ENCODE data around the gene RXRA. TPM values are rescaled to one million over a fixed set of nuclear protein-coding genes. Genes with fewer than 3 reads are reported as not detected.

Gene RXRA
- polyA plus RNA-seq, 1 donor from 2014 or later, result 2.7 TPM

DNA sequence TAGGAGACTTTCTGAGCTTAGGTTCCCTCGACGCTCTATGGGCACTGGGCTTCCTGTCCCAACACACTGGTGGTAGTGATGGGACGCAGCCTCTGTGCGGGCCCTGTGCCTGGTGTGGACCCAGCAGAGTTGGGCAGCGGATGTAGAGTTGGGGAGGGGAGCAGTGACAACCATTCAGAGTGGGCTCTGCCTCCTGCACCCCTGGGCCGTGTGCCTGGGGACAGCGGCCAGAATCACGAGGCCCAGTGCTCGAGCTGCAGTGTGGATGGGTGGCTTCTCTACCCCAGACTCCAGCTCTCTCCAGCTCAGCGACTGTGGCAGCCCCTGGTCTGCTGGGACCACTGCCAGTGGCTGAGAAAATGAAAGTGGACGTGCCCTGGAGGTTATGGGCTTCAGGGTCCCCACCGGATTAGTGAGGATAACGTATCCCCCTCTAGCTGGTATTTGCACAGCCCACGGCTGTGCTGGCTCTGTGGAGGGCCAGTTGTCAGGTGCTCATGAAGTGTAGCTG is 18.6 kb downstream of the RXRA start:
- H4K20me1 ChIP-seq (ENCODE audit: insufficient read depth), result no peaks in the 10 kb centered on the region
- no peak for TF ChIP-seq MXI1 (conservative IDR thresholded peaks at IDR 0.05; ENCODE audit: poor library complexity, severe bottlenecking)
- no peak overlapping the region for H2AFZ ChIP-seq (ENCODE audit: low read depth, low read length)
- no peak overlapping the region for H3K4me2 ChIP-seq (ENCODE audit: low read length)
- H3K27ac ChIP-seq (ENCODE audit: low read length), result no peak overlapping the region
- no peak overlapping the region for H3K4me3 ChIP-seq (ENCODE audit: low read length)
- H3K79me2 ChIP-seq (replicated peaks; ENCODE audit: insufficient read depth, low read length), result peaks cover 3% of the 10 kb centered on the region
- H3F3A ChIP-seq (ENCODE audit: insufficient read depth, low read length, poor library complexity, severe bottlenecking), result no peaks in the 10 kb centered on the region
- no peaks in the 10 kb centered on the region for H3K27me3 ChIP-seq (ENCODE audit: insufficient read depth, low read depth, low read length)
- H3K9ac ChIP-seq (ENCODE audit: low read length), result no peak overlapping the region
- no peaks in the 10 kb centered on the region for H3K9me3 ChIP-seq (ENCODE audit: low read length)
- no peaks in the 10 kb centered on the region for H3K36me3 ChIP-seq (ENCODE audit: insufficient read depth, low read length)
- no peaks in the 10 kb centered on the region for H3K9me2 ChIP-seq (ENCODE audit: insufficient read depth, low read length)

DNA sequence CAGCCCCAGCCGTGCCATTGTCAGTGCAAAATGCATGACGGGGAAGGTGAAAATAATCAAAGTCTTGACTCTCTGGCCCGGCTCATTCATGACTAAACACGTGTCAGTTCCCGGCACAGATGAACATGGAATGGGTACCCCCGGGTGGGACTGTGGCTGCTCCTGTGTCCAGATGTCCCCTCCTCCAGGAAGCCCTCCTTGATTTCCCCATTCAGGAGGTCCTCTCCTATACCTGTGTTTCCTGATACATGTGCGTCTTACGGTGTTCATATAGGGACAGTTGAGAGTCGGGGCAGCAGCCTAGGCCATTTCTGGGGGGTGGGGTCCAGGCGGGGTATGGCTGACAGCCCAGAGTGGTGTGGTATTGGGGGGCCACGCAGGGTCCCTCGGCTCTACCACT is 19.5 kb downstream of the RXRA start:
- no peak for TF ChIP-seq POLR2AphosphoS5 (IDR thresholded peaks at IDR 0.05)
- TF ChIP-seq, protein P1, sequence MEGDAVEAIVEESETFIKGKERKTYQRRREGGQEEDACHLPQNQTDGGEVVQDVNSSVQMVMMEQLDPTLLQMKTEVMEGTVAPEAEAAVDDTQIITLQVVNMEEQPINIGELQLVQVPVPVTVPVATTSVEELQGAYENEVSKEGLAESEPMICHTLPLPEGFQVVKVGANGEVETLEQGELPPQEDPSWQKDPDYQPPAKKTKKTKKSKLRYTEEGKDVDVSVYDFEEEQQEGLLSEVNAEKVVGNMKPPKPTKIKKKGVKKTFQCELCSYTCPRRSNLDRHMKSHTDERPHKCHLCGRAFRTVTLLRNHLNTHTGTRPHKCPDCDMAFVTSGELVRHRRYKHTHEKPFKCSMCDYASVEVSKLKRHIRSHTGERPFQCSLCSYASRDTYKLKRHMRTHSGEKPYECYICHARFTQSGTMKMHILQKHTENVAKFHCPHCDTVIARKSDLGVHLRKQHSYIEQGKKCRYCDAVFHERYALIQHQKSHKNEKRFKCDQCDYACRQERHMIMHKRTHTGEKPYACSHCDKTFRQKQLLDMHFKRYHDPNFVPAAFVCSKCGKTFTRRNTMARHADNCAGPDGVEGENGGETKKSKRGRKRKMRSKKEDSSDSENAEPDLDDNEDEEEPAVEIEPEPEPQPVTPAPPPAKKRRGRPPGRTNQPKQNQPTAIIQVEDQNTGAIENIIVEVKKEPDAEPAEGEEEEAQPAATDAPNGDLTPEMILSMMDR (IDR thresholded peaks at IDR 0.05; ENCODE audit: poor library complexity, severe bottlenecking), result no peak
- no peak for TF ChIP-seq MXI1 (conservative IDR thresholded peaks at IDR 0.05; ENCODE audit: poor library complexity, severe bottlenecking)
- no peak for TF ChIP-seq RAD21 (conservative IDR thresholded peaks at IDR 0.05)
- no peak for TF ChIP-seq TAF1 (IDR thresholded peaks at IDR 0.05; ENCODE audit: low read depth)
- TF ChIP-seq EP300 (conservative IDR thresholded peaks at IDR 0.05; ENCODE audit: poor library complexity, severe bottlenecking), result no peak
- TF ChIP-seq, protein P2, sequence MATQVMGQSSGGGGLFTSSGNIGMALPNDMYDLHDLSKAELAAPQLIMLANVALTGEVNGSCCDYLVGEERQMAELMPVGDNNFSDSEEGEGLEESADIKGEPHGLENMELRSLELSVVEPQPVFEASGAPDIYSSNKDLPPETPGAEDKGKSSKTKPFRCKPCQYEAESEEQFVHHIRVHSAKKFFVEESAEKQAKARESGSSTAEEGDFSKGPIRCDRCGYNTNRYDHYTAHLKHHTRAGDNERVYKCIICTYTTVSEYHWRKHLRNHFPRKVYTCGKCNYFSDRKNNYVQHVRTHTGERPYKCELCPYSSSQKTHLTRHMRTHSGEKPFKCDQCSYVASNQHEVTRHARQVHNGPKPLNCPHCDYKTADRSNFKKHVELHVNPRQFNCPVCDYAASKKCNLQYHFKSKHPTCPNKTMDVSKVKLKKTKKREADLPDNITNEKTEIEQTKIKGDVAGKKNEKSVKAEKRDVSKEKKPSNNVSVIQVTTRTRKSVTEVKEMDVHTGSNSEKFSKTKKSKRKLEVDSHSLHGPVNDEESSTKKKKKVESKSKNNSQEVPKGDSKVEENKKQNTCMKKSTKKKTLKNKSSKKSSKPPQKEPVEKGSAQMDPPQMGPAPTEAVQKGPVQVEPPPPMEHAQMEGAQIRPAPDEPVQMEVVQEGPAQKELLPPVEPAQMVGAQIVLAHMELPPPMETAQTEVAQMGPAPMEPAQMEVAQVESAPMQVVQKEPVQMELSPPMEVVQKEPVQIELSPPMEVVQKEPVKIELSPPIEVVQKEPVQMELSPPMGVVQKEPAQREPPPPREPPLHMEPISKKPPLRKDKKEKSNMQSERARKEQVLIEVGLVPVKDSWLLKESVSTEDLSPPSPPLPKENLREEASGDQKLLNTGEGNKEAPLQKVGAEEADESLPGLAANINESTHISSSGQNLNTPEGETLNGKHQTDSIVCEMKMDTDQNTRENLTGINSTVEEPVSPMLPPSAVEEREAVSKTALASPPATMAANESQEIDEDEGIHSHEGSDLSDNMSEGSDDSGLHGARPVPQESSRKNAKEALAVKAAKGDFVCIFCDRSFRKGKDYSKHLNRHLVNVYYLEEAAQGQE (IDR thresholded peaks at IDR 0.05; ENCODE audit: borderline replicate concordance), result no peak
- no peak for TF ChIP-seq SMC3 (conservative IDR thresholded peaks at IDR 0.05; ENCODE audit: poor library complexity)
- no peak for TF ChIP-seq EZH2 (IDR thresholded peaks at IDR 0.05; ENCODE audit: borderline replicate concordance, insufficient read depth, low read length, poor library complexity, severe bottlenecking)
- no peak overlapping the region for H3K9ac ChIP-seq (ENCODE audit: low read length)
- no peaks in the 10 kb centered on the region for H3K9me2 ChIP-seq (ENCODE audit: insufficient read depth, low read length)
- no peak overlapping the region for H2AFZ ChIP-seq (ENCODE audit: low read depth, low read length)
- H4K20me1 ChIP-seq (ENCODE audit: insufficient read depth), result no peaks in the 10 kb centered on the region
- H3K27me3 ChIP-seq (ENCODE audit: insufficient read depth, low read depth, low read length), result no peaks in the 10 kb centered on the region
- no peak overlapping the region for H3K27ac ChIP-seq (ENCODE audit: low read length)
- no peak overlapping the region for H3K4me2 ChIP-seq (ENCODE audit: low read length)
- no peaks in the 10 kb centered on the region for H3F3A ChIP-seq (ENCODE audit: insufficient read depth, low read length, poor library complexity, severe bottlenecking)
- H3K79me2 ChIP-seq (replicated peaks; ENCODE audit: insufficient read depth, low read length), result peaks cover 3% of the 10 kb centered on the region
- no peaks in the 10 kb centered on the region for H3K36me3 ChIP-seq (ENCODE audit: insufficient read depth, low read length)
- no peaks in the 10 kb centered on the region for H3K9me3 ChIP-seq (ENCODE audit: low read length)
- H3K4me3 ChIP-seq (ENCODE audit: low read length), result no peak overlapping the region

DNA sequence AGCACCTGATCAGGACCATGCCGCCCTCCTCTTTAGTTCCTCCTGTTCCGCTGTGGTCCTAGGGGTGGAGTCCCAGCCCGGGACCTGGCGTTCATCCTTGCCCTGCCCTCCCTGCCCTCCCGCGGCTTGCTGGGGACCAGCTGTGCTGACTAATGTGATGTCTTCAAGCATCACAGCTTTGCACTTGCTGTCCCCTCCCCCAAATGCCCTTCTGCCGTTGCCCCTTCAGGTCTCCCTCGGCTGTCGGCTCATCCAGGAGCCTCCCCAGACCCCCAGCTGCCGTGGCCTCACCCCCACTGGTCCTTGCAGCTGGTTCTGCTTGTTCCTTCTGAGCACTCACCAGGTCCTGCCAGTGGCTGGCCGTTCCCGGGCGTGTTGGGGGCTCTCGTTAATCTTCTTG is 19.9 kb downstream of the RXRA start:
- no peaks in the 10 kb centered on the region for H4K20me1 ChIP-seq (ENCODE audit: insufficient read depth)
- no peak overlapping the region for H3K4me2 ChIP-seq (ENCODE audit: low read length)
- peaks cover 3% of the 10 kb centered on the region for H3K79me2 ChIP-seq (replicated peaks; ENCODE audit: insufficient read depth, low read length)
- H3K36me3 ChIP-seq (ENCODE audit: insufficient read depth, low read length), result no peaks in the 10 kb centered on the region
- no peak overlapping the region for H2AFZ ChIP-seq (ENCODE audit: low read depth, low read length)
- H3K27me3 ChIP-seq (ENCODE audit: insufficient read depth, low read depth, low read length), result no peaks in the 10 kb centered on the region
- TF ChIP-seq POLR2AphosphoS5 (IDR thresholded peaks at IDR 0.05) (no peak), SMC3 (conservative IDR thresholded peaks at IDR 0.05; ENCODE audit: poor library complexity) (no peak), RAD21 (conservative IDR thresholded peaks at IDR 0.05) (no peak), EZH2 (IDR thresholded peaks at IDR 0.05; ENCODE audit: borderline replicate concordance, insufficient read depth, low read length, poor library complexity, severe bottlenecking) (no peak), MXI1 (conservative IDR thresholded peaks at IDR 0.05; ENCODE audit: poor library complexity, severe bottlenecking) (no peak), EP300 (conservative IDR thresholded peaks at IDR 0.05; ENCODE audit: poor library complexity, severe bottlenecking) (no peak), TAF1 (IDR thresholded peaks at IDR 0.05; ENCODE audit: low read depth) (no peak)
- TF ChIP-seq, protein P2 (IDR thresholded peaks at IDR 0.05; ENCODE audit: borderline replicate concordance), result no peak
- TF ChIP-seq, protein P1 (IDR thresholded peaks at IDR 0.05; ENCODE audit: poor library complexity, severe bottlenecking), result no peak
- no peak overlapping the region for H3K9ac ChIP-seq (ENCODE audit: low read length)
- H3F3A ChIP-seq (ENCODE audit: insufficient read depth, low read length, poor library complexity, severe bottlenecking), result no peaks in the 10 kb centered on the region
- H3K4me3 ChIP-seq (ENCODE audit: low read length), result no peak overlapping the region
- no peak overlapping the region for H3K27ac ChIP-seq (ENCODE audit: low read length)
- H3K9me3 ChIP-seq (ENCODE audit: low read length), result no peaks in the 10 kb centered on the region
- H3K9me2 ChIP-seq (ENCODE audit: insufficient read depth, low read length), result no peaks in the 10 kb centered on the region
